Astrocyte (in vitro differentiated cells and primary cell): Measurements from ENCODE around the gene POLA1. TPM values are rescaled to one million over a fixed set of nuclear protein-coding genes. Genes with fewer than 3 reads are reported as not detected.

Experiments used
- DNase-seq: peaks from one replicate; pipeline ENCODE4 v3.0.0-alpha.2; 2010; ENCODE audit warnings: low read depth
- FAIRE-seq: peaks from 2 replicates; lab custom pipeline; 2011; peaks lifted over from hg19 to GRCh38; lab: Jason Lieb, UNC
- H2AFZ ChIP-seq: 2 replicates; pipeline ENCODE4 v1.6.0; 2012; ENCODE audit warnings: low read depth, low read length, inconsistent platforms
- H3K27ac ChIP-seq: 2 replicates; pipeline ENCODE4 v1.5.1; 2011; ENCODE audit warnings: low read depth, low read length, inconsistent platforms
- H3K27me3 ChIP-seq: 2 replicates; pipeline ENCODE4 v1.6.0; 2011; ENCODE audit warnings: low read length, inconsistent platforms; ENCODE audit not compliant: insufficient read depth
- H3K36me3 ChIP-seq: 2 replicates; pipeline ENCODE4 v1.5.1; 2011; ENCODE audit warnings: low read length, inconsistent platforms; ENCODE audit not compliant: insufficient read depth
- H3K4me1 ChIP-seq: 2 replicates; pipeline ENCODE4 v1.5.1; 2011; ENCODE audit warnings: low read length, inconsistent platforms; ENCODE audit not compliant: insufficient read depth
- H3K4me2 ChIP-seq: 2 replicates; pipeline ENCODE4 v1.6.0; 2012; ENCODE audit warnings: low read length, inconsistent platforms
- H3K4me3 ChIP-seq: 2 replicates; pipeline ENCODE4 v1.5.1; 2011; ENCODE audit warnings: low read depth, mild to moderate bottlenecking, low read length, inconsistent platforms; ENCODE audit not compliant: insufficient read depth
- H3K79me2 ChIP-seq: 2 replicates; pipeline ENCODE4 v1.6.0; 2012; ENCODE audit warnings: mild to moderate bottlenecking, low read length, inconsistent platforms; ENCODE audit not compliant: insufficient read depth
- H3K9ac ChIP-seq: 2 replicates; pipeline ENCODE4 v1.6.0; 2012; ENCODE audit warnings: mild to moderate bottlenecking, low read length, inconsistent platforms
- H3K9me3 ChIP-seq: 2 replicates; pipeline ENCODE4 v1.5.1; 2012; ENCODE audit warnings: low read depth, mild to moderate bottlenecking, low read length, inconsistent platforms; ENCODE audit not compliant: insufficient read depth
- H4K20me1 ChIP-seq: 2 replicates; pipeline ENCODE4 v1.6.0; 2012; ENCODE audit warnings: low read length, inconsistent platforms; ENCODE audit not compliant: insufficient read depth
- H3K27ac Mint-ChIP-seq: one replicate; pipeline ENCODE4 v1.8.0; 2021; ENCODE audit warnings: mild to moderate bottlenecking, mixed read lengths; ENCODE audit not compliant: unreplicated experiment
- H3K27me3 Mint-ChIP-seq: one replicate; pipeline ENCODE4 v1.8.0; 2021; ENCODE audit warnings: low read depth, mixed read lengths; ENCODE audit not compliant: unreplicated experiment
- H3K36me3 Mint-ChIP-seq: one replicate; pipeline ENCODE4 v1.8.0; 2021; ENCODE audit warnings: low read depth, mixed read lengths; ENCODE audit not compliant: unreplicated experiment
- H3K4me1 Mint-ChIP-seq: one replicate; pipeline ENCODE4 v1.8.0; 2021; ENCODE audit warnings: low read depth, mixed read lengths; ENCODE audit not compliant: unreplicated experiment
- H3K4me3 Mint-ChIP-seq: one replicate; pipeline ENCODE4 v1.8.0; 2021; ENCODE audit warnings: mild to moderate bottlenecking, moderate library complexity, mixed read lengths; ENCODE audit not compliant: unreplicated experiment
- H3K9me3 Mint-ChIP-seq: one replicate; pipeline ENCODE4 v1.8.0; 2021; ENCODE audit warnings: mild to moderate bottlenecking, mixed read lengths; ENCODE audit not compliant: unreplicated experiment
- EZH2 ChIP-seq: IDR thresholded peaks from 2 replicates; pipeline ENCODE4 v1.6.1; 2012; ENCODE audit warnings: mild to moderate bottlenecking, low read length, inconsistent platforms; ENCODE audit not compliant: insufficient read depth
- total RNA-seq: library from RNA; stranded (reverse); gene quantifications from 2 replicates; pipeline ENCODE4 v1.2.1, GENCODE V29; 2021
- TF ChIP-seq, protein P1 (sequence below): IDR thresholded peaks from 2 replicates; pipeline ENCODE4 v1.5.1; 2011; ENCODE audit warnings: low read depth, mild to moderate bottlenecking, inconsistent platforms, low read length, moderate library complexity; ENCODE audit not compliant: insufficient read depth

POLA1 gene
- total RNA-seq, 1 donor from 2014 or later = 4.9 TPM

- DNase-seq = no peak
- H3K27ac Mint-ChIP-seq = no peak overlapping the region
- Histone ChIP-seq H3K9me3 (no peaks in the 10 kb centered on the region), H3K36me3 (no peaks in the 10 kb centered on the region), H3K27ac (no peak overlapping the region), H3K4me2 (no peak overlapping the region), H3K27me3 (no peaks in the 10 kb centered on the region), H3K79me2 (no peaks in the 10 kb centered on the region), H3K4me3 (no peak overlapping the region), H2AFZ (no peak overlapping the region), H4K20me1 (no peaks in the 10 kb centered on the region), H3K4me1 (no peaks in the 10 kb centered on the region), H3K9ac (no peak overlapping the region)
- no peak for TF ChIP-seq EZH2
- TF ChIP-seq, protein P1, sequence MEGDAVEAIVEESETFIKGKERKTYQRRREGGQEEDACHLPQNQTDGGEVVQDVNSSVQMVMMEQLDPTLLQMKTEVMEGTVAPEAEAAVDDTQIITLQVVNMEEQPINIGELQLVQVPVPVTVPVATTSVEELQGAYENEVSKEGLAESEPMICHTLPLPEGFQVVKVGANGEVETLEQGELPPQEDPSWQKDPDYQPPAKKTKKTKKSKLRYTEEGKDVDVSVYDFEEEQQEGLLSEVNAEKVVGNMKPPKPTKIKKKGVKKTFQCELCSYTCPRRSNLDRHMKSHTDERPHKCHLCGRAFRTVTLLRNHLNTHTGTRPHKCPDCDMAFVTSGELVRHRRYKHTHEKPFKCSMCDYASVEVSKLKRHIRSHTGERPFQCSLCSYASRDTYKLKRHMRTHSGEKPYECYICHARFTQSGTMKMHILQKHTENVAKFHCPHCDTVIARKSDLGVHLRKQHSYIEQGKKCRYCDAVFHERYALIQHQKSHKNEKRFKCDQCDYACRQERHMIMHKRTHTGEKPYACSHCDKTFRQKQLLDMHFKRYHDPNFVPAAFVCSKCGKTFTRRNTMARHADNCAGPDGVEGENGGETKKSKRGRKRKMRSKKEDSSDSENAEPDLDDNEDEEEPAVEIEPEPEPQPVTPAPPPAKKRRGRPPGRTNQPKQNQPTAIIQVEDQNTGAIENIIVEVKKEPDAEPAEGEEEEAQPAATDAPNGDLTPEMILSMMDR = no peak
- no peak for FAIRE-seq
- H3K4me3 Mint-ChIP-seq = no peak overlapping the region
- no peaks in the 10 kb centered on the region for H3K4me1 Mint-ChIP-seq
- no peaks in the 10 kb centered on the region for H3K36me3 Mint-ChIP-seq
- H3K27me3 Mint-ChIP-seq = no peaks in the 10 kb centered on the region
- H3K9me3 Mint-ChIP-seq = no peaks in the 10 kb centered on the region
Observed at GRCh38 chrX:24842486-24842885, 148.8 kb downstream of the POLA1 start.

DNA sequence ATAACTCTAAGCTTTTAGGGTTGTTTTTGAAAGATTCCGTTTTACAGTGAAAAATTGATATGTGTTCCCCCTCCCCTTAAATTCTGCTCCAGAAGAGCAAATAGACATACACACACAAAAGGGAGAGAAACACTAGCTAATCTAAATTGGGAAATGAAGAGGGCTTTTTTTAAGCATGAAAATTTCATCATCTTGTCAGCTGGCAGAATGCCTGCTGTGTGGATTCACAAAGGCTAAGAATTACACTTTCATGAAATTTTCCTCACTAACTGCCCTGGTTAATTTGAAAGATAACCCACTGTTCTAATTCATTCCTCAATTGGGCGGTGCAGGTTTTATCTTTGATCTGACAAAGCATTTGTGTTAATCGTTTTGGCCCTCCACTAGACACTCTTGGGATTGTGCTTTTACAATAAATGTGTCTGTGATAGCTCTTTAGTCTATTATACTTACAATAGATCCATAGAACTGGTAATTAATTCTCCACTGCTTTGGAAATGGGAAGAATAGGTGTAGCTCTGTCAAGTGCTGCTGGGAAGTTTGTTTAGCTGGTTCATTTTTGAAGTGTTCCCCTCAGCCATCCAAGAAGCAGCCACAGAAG, 152.9 kb downstream of the POLA1 start:
- no peaks in the 10 kb centered on the region for H3K27me3 Mint-ChIP-seq
- no peaks in the 10 kb centered on the region for H3K36me3 ChIP-seq
- H3K4me3 ChIP-seq = no peak overlapping the region
- no peak overlapping the region for H3K27ac ChIP-seq
- no peaks in the 10 kb centered on the region for H3K4me1 Mint-ChIP-seq
- no peak overlapping the region for H3K4me2 ChIP-seq
- H3K9me3 ChIP-seq = no peaks in the 10 kb centered on the region
- FAIRE-seq (peak; percentile 85), DNase-seq (no peak)
- H4K20me1 ChIP-seq = no peaks in the 10 kb centered on the region
- no peak overlapping the region for H3K9ac ChIP-seq
- H3K36me3 Mint-ChIP-seq = no peaks in the 10 kb centered on the region
- no peak for TF ChIP-seq EZH2
- TF ChIP-seq, protein P1 = no peak
- H3K79me2 ChIP-seq = no peaks in the 10 kb centered on the region
- H3K4me1 ChIP-seq = no peaks in the 10 kb centered on the region
- H3K4me3 Mint-ChIP-seq = no peak overlapping the region
- no peaks in the 10 kb centered on the region for H3K9me3 Mint-ChIP-seq
- no peak overlapping the region for H2AFZ ChIP-seq
- no peaks in the 10 kb centered on the region for H3K27me3 ChIP-seq
- no peak overlapping the region for H3K27ac Mint-ChIP-seq

GRCh38 chrX:24851289-24851688, 157.6 kb downstream of the POLA1 start:
- Histone ChIP-seq H3K79me2 (no peaks in the 10 kb centered on the region), H3K4me2 (no peak overlapping the region), H3K27me3 (no peaks in the 10 kb centered on the region), H3K4me3 (no peak overlapping the region), H3K9me3 (no peaks in the 10 kb centered on the region), H3K4me1 (no peaks in the 10 kb centered on the region), H3K27ac (no peak overlapping the region), H4K20me1 (no peaks in the 10 kb centered on the region), H3K36me3 (no peaks in the 10 kb centered on the region), H2AFZ (no peak overlapping the region), H3K9ac (no peak overlapping the region)
- Mint-ChIP-seq H3K27ac (no peak overlapping the region), H3K36me3 (peaks cover 2% of the 10 kb centered on the region), H3K4me1 (no peaks in the 10 kb centered on the region), H3K27me3 (no peaks in the 10 kb centered on the region), H3K9me3 (no peaks in the 10 kb centered on the region), H3K4me3 (no peak overlapping the region)
- FAIRE-seq (no peak), DNase-seq (no peak)
- TF ChIP-seq, protein P1 = no peak
- no peak for TF ChIP-seq EZH2
